Neural cell (in vitro differentiated cells): Measurements from ENCODE around the gene ATP6AP1.

Source experiments
- EP300 ChIP-seq: fragments of 450-650 bp; conservative IDR thresholded peaks from 2 replicates; pipeline ENCODE4 v1.6.1; 2014; ENCODE audit warnings: antibody characterized with exemption, mild to moderate bottlenecking, moderate library complexity; ENCODE audit not compliant: poor library complexity, severe bottlenecking
- EZH2 ChIP-seq: fragments of 200-600, 300-800 bp; shearing (Covaris generic), sonication (generic); IDR thresholded peaks from 2 replicates; pipeline ENCODE4 v1.6.1; 2014; ENCODE audit warnings: antibody characterized with exemption, low read length, borderline replicate concordance, mild to moderate bottlenecking; ENCODE audit not compliant: insufficient read depth, poor library complexity, severe bottlenecking
- POLR2AphosphoS5 ChIP-seq: IDR thresholded peaks from 2 replicates; pipeline ENCODE4 v1.6.1; 2012
- RAD21 ChIP-seq: fragments of 450-650 bp; conservative IDR thresholded peaks from 2 replicates; pipeline ENCODE4 v1.6.1; 2014; ENCODE audit warnings: antibody characterized with exemption, mild to moderate bottlenecking, moderate library complexity
- SMC3 ChIP-seq: fragments of 450-650 bp; conservative IDR thresholded peaks from 2 replicates; pipeline ENCODE4 v1.6.1; 2014; ENCODE audit warnings: antibody characterized with exemption, mild to moderate bottlenecking, moderate library complexity; ENCODE audit not compliant: poor library complexity
- TF ChIP-seq, protein P1 (sequence below): fragments of 450-650 bp; IDR thresholded peaks from 2 replicates; pipeline ENCODE4 v1.5.1; 2014; ENCODE audit warnings: antibody characterized with exemption, mild to moderate bottlenecking, moderate library complexity; ENCODE audit not compliant: poor library complexity, severe bottlenecking
- TF ChIP-seq, protein P2 (sequence below): IDR thresholded peaks from 2 replicates; pipeline ENCODE4 v1.6.1; 2012; ENCODE audit warnings: borderline replicate concordance

DNA sequence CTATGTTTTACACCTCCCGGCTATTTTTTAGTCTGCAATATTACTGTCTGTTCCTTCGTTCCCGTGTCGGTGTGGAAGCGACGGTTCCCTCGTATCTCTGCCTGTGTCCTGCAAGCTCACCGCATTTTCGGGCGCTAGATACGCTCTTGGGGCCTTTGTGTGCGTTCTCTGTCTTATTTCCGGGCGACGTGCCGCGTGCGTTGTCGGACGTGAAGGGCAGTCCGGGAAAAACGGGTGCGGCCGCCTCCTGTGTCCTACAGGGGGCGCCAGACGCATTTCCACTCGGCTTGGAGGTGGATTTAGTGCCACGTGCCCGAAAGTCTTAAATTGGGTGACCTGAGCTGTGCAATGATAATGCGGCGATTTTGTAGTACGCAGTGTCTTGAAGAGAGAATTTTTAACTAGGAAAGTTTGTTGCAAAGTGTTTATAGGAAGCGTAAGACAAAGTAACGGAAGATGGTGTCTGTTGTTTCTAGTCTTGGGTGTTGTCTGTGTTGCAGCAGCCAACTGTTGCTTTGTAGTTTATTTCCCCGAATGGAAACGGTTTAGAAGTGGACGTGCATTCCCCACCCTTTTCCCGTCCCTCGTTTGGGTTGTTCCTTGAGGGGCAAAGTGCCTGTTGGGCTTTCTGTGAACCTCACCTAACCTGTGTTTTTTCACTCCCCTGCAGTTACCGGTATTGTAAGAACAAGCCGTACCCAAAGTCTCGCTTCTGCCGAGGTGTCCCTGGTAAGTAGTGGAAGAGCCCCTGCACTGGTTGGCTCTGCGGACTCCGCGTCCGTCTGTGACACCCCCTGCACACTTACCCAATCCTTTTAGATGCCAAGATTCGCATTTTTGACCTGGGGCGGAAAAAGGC is 29.6 kb upstream of the ATP6AP1 start:
- TF ChIP-seq RAD21: peak; percentile 67
- TF ChIP-seq, protein P1, sequence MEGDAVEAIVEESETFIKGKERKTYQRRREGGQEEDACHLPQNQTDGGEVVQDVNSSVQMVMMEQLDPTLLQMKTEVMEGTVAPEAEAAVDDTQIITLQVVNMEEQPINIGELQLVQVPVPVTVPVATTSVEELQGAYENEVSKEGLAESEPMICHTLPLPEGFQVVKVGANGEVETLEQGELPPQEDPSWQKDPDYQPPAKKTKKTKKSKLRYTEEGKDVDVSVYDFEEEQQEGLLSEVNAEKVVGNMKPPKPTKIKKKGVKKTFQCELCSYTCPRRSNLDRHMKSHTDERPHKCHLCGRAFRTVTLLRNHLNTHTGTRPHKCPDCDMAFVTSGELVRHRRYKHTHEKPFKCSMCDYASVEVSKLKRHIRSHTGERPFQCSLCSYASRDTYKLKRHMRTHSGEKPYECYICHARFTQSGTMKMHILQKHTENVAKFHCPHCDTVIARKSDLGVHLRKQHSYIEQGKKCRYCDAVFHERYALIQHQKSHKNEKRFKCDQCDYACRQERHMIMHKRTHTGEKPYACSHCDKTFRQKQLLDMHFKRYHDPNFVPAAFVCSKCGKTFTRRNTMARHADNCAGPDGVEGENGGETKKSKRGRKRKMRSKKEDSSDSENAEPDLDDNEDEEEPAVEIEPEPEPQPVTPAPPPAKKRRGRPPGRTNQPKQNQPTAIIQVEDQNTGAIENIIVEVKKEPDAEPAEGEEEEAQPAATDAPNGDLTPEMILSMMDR: peak; percentile 82
- no peak for TF ChIP-seq POLR2AphosphoS5
- TF ChIP-seq SMC3: peak; percentile 75
- TF ChIP-seq, protein P2, sequence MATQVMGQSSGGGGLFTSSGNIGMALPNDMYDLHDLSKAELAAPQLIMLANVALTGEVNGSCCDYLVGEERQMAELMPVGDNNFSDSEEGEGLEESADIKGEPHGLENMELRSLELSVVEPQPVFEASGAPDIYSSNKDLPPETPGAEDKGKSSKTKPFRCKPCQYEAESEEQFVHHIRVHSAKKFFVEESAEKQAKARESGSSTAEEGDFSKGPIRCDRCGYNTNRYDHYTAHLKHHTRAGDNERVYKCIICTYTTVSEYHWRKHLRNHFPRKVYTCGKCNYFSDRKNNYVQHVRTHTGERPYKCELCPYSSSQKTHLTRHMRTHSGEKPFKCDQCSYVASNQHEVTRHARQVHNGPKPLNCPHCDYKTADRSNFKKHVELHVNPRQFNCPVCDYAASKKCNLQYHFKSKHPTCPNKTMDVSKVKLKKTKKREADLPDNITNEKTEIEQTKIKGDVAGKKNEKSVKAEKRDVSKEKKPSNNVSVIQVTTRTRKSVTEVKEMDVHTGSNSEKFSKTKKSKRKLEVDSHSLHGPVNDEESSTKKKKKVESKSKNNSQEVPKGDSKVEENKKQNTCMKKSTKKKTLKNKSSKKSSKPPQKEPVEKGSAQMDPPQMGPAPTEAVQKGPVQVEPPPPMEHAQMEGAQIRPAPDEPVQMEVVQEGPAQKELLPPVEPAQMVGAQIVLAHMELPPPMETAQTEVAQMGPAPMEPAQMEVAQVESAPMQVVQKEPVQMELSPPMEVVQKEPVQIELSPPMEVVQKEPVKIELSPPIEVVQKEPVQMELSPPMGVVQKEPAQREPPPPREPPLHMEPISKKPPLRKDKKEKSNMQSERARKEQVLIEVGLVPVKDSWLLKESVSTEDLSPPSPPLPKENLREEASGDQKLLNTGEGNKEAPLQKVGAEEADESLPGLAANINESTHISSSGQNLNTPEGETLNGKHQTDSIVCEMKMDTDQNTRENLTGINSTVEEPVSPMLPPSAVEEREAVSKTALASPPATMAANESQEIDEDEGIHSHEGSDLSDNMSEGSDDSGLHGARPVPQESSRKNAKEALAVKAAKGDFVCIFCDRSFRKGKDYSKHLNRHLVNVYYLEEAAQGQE: no peak
- no peak for TF ChIP-seq EZH2
- TF ChIP-seq EP300: no peak
